Aorta (tissue), 5 donors: ENCODE results near the gene TMEM94. TPM values are rescaled to one million over a fixed set of nuclear protein-coding genes. Genes with fewer than 3 reads are reported as not detected.
A peak's percentile ranks its signal among the peaks of the same experiment; 100 is the strongest.

Experiments
- ATAC-seq: fragments of 200-7000 bp; cut with Tn5 transposase; one replicate; pipeline ENCODE4 v1.9.1; 2022; ENCODE audit warnings: moderate library complexity; ENCODE audit not compliant: low FRiP score
- DNase-seq, 2 donors: peaks; one replicate each; pipeline ENCODE4 v3.0.0-alpha.2; 2020
- H3K27ac ChIP-seq, 2 donors: one replicate each; pipeline ENCODE4 v1.5.1; 2013; ENCODE audit warnings: low read length in 2 of 2, mild to moderate bottlenecking in 2 of 2, moderate library complexity in 2 of 2, control low read depth in 1 of 2, inconsistent platforms in 1 of 2, low read depth in 1 of 2
- H3K27me3 ChIP-seq, 2 donors: one replicate each; pipeline ENCODE4 v1.6.1; 2013; ENCODE audit warnings: control low read depth in 1 of 2, low read length in 1 of 2, mild to moderate bottlenecking in 1 of 2, moderate library complexity in 1 of 2; ENCODE audit not compliant: insufficient read depth in 2 of 2, control insufficient read depth in 1 of 2
- H3K36me3 ChIP-seq, 2 donors: one replicate each; pipeline ENCODE4 v1.6.1; 2013; ENCODE audit warnings: control low read depth in 1 of 2, low read length in 1 of 2, mild to moderate bottlenecking in 1 of 2; ENCODE audit not compliant: insufficient read depth in 2 of 2, control insufficient read depth in 1 of 2
- H3K4me1 ChIP-seq, 2 donors: one replicate each; pipeline ENCODE4 v1.6.1; 2013; ENCODE audit warnings: low read length in 2 of 2, control low read depth in 1 of 2, mild to moderate bottlenecking in 1 of 2, moderate library complexity in 1 of 2; ENCODE audit not compliant: insufficient read depth in 2 of 2, control insufficient read depth in 1 of 2
- H3K4me3 ChIP-seq, 2 donors: one replicate each; pipeline ENCODE4 v1.5.1; 2013; ENCODE audit warnings: low read length in 2 of 2, control low read depth in 1 of 2, mild to moderate bottlenecking in 1 of 2
- H3K9me3 ChIP-seq: one replicate; pipeline ENCODE4 v1.6.1; 2013; ENCODE audit warnings: mild to moderate bottlenecking, low read length; ENCODE audit not compliant: control insufficient read depth
- WGBS, 2 donors: extraction: QIAGEN DNeasy Blood & Tissue Kit; methylation state at CpG; one replicate each; pipeline ENCODE4 v1.1.7; 2013; 5-methylcytosine and 5-hydroxymethylcytosine counted together
- intact Hi-C, 2 donors: fragments of 100-400 bp; cut with DNase I; formaldehyde crosslinking; loops; one replicate each; pipeline versions ENCODE4 v1.14.2 to v1.15.0; 2022
- polyA plus RNA-seq, 2 donors: library from polyadenylated mRNA; stranded (reverse); fragments of 200-250 nt; gene quantifications; one replicate each; pipeline ENCODE4 v1.2.3, GENCODE V29; 2013
- total RNA-seq, 2 donors: library from RNA; stranded (reverse); fragmentation: NEBNext Ultra II Directional; extraction: Animal tissue kit (Norgen Biotek cat#: 25700); gene quantifications; one replicate each; pipeline ENCODE4 v1.2.1, GENCODE V29; 2021
- donor health status: healthy with polysubstance abuse.
- donor health status: Bipolar disorder and iron deficiency.
- donor health status: DM: no; HTN: no; CAD: no.
- donor health status: DM: no; HTN: no; CAD: no.
- donor health status: DM: yes; HTN: yes; CAD: no.

Gene TMEM94
- total and polyA plus RNA-seq, 4 donors, result 19.5 to 74.8 (median 53.1) TPM

- H3K9me3 ChIP-seq, result no peaks in the 10 kb centered on the region
- intact Hi-C loops, result no loop called here
- no peak overlapping the region for H3K4me3 ChIP-seq
- no peaks in the 10 kb centered on the region for H3K27me3 ChIP-seq
- no peak for ATAC-seq
- no peak overlapping the region for H3K27ac ChIP-seq
- DNase-seq, result no peak
- H3K4me1 ChIP-seq, result peaks cover 0 to 3% of the 10 kb centered on the region in 2 donors
- H3K36me3 ChIP-seq, result peaks cover 0 to 5% of the 10 kb centered on the region in 2 donors
- 88 to 90% methylated on average over 20 of the region's 20 CpGs for WGBS, 2 donors
Observed at GRCh38 chr17:75506888-75507287, 50.5 kb downstream of the TMEM94 start.

DNA sequence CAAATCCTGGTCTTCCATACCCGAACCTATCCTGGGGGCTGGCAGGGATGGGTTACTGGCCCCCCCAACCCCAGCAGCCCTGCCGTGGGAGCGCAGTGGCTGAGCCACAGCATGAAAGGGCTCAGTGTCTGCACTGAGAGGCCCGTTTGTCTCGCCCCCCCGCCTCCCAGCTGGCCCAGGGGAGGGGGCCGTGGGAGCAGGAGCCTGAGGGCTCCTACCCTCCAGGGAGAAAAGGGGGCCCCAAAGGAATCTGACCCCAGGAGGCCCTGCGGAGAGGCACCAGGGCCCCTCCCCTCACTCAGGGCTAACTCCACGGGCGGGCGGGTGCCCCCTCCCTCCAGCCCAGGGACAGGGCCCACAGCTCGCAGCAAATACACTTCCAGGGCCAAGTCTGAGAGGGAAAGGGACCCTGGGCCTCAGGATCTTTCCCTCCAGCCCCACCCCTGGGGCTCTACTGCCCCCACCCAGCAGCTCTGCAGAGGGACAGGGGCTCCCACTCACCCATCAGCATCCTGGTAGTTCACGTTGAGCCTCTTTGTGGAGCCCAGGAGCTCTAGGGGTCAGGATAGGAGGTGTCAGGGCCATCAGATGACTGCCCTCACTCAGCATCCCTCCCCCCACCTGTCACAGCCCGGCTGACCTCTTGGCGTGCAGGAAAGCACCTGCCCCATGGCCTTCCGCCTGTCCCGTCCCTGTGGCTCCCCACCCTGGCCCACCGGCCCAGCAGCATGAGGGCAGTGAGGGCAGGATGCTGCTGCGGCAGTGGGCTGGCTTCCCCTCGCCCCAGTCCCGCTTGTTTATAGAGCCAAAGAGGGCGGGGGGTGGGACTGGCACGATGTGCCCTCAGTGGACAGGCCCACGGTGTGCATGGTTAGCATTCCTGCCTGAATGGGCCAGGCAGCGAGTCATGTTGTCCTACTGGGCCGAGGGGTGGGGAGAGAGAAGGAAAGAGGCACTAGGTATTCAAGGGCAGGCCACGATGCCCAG lies 51.6 kb downstream of the TMEM94 start:
- 52 to 65% methylated on average over 18 to 27 of the region's 27 CpGs for WGBS, 2 donors
- no peak for ATAC-seq
- Histone ChIP-seq H3K27ac (no peak overlapping the region), H3K9me3 (no peaks in the 10 kb centered on the region), H3K27me3 (no peaks in the 10 kb centered on the region), H3K4me3 (no peak overlapping the region), H3K4me1 (peaks cover 0 to 3% of the 10 kb centered on the region in 2 donors), H3K36me3 (peaks cover 0 to 5% of the 10 kb centered on the region in 2 donors)
- intact Hi-C loops, result no loop called here
- DNase-seq, result no peak

- H3K4me1 ChIP-seq, result peaks cover 2 to 3% of the 10 kb centered on the region in 2 donors
- ATAC-seq, result no peak
- no peaks in the 10 kb centered on the region for H3K9me3 ChIP-seq
- no peak overlapping the region for H3K4me3 ChIP-seq
- no peak overlapping the region for H3K27ac ChIP-seq
- peaks cover 0 to 5% of the 10 kb centered on the region in 2 donors for H3K36me3 ChIP-seq
- intact Hi-C loops, result no loop called here
- H3K27me3 ChIP-seq, result no peaks in the 10 kb centered on the region
- DNase-seq, result no peak
- 38 to 42% methylated on average over 5 of the region's 5 CpGs for WGBS, 2 donors
Observed at GRCh38 chr17:75508931-75509361, 52.5 kb downstream of the TMEM94 start.

DNA sequence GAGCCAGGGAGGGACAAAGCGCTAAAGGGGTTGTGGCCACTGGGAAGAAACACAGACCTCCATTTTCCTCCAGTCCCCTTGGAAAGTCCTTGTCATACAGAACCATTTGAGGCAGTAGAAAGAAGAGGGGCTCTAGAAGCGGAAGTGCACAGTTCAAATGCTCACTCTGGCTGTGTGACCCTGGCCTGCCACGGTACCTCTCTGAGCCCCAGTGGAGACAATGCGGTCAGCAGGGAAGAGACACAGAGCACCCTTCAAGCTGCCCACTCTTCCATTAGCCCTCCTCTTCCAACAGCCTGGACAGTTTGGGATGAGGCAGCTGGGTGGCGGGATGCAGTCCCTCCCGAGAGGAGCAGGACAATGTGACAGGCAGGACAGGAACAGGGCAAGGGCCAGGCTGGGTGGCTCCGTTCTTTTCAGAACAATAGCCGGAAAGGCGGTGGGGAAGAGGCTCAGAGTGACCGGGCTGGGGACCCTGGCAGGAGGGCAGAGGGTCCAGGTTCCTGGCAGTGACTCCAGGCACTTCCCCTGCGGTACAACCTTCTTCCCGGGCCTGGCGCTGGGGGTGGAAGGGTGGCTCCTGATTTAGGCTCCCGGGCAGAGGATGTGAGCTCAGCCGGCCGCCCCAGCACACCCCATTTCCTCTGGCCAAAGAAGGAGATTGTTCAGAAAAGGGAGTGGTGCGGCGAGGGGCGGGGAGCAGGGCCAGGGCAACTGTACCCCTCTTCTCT lies 53.3 kb downstream of the TMEM94 start:
- Histone ChIP-seq H3K4me1 (peaks cover 2 to 3% of the 10 kb centered on the region in 2 donors), H3K27ac (peak overlapping the region in 1 of 2 donors; percentile 7), H3K27me3 (no peaks in the 10 kb centered on the region), H3K36me3 (peaks cover 0 to 5% of the 10 kb centered on the region in 2 donors), H3K9me3 (no peaks in the 10 kb centered on the region), H3K4me3 (no peak overlapping the region)
- intact Hi-C loops, result loop anchor here in 1 of 2 donors (10.0 kb wide), 1 partner anchor 185 kb away; no protein-coding TSS in a partner anchor
- 68 to 71% methylated on average over 19 of the region's 19 CpGs for WGBS, 2 donors
- DNase-seq (no peak), ATAC-seq (peak; percentile 47)

- DNase-seq, result no peak
- no peak overlapping the region for H3K4me3 ChIP-seq
- 75 to 77% methylated on average over 4 of the region's 4 CpGs for WGBS, 2 donors
- no peak for ATAC-seq
- H3K36me3 ChIP-seq, result peaks cover 0 to 5% of the 10 kb centered on the region in 2 donors
- intact Hi-C loops, result loop anchor here in 1 of 2 donors (10.0 kb wide), 1 partner anchor 186 kb away; no protein-coding TSS in a partner anchor
- H3K27ac ChIP-seq, result no peak overlapping the region
- H3K4me1 ChIP-seq, result peaks cover 2 to 3% of the 10 kb centered on the region in 2 donors
- H3K27me3 ChIP-seq, result no peaks in the 10 kb centered on the region
- H3K9me3 ChIP-seq, result no peaks in the 10 kb centered on the region
Observed at GRCh38 chr17:75511270-75511609, 54.8 kb downstream of the TMEM94 start.

- peaks cover 0 to 2% of the 10 kb centered on the region in 2 donors for H3K36me3 ChIP-seq
- DNase-seq (no peak), ATAC-seq (no peak)
- peak overlapping the region in 1 of 2 donors; percentile 1 for H3K27ac ChIP-seq
- H3K4me3 ChIP-seq, result no peak overlapping the region
- H3K9me3 ChIP-seq, result no peaks in the 10 kb centered on the region
- 39% methylated on average over 13 of the region's 13 CpGs for WGBS, 2 donors
- intact Hi-C loops, result loop anchor here in 1 of 2 donors (10.0 kb wide), 1 partner anchor 187 kb away; no protein-coding TSS in a partner anchor
- H3K4me1 ChIP-seq, result peaks cover 2 to 3% of the 10 kb centered on the region in 2 donors
- no peaks in the 10 kb centered on the region for H3K27me3 ChIP-seq
Observed at GRCh38 chr17:75511610-75512575, 55.5 kb downstream of the TMEM94 start.

DNA sequence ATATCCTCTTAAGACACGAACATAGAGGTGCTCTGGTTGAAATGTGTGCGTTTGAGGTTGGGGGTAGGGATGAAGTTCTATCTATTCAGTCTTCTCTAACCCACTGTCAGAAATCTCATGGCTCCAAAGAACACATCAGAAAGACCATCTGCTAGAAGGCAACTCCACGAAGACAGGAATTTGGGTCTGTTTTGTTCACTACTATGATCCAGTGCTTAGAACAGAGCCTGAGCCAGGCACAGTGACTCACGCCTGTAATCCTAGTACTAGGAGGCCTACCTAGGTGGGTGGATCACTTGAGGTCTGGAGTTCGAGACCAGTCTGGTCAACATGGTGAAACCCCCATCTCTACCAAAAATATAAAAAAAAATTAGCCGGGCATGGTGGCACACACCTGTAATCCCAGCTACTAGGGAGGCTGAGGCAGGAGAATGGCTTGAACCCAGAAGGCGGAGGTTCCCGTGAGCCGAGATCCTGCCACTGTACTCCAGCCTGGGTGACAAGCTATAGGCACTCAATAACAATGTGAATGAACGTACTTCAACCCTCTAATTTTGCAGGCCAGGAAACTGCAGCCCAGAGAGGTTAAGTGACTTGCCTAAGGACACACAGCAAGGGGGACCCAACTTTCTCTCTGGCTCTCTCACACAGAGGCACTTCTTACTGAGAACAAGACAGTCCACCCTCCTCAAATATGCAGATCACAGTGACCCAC lies 56.6 kb downstream of the TMEM94 start:
- Histone ChIP-seq H3K9me3 (no peaks in the 10 kb centered on the region), H3K27me3 (no peaks in the 10 kb centered on the region), H3K27ac (no peak overlapping the region), H3K36me3 (no peaks in the 10 kb centered on the region), H3K4me3 (no peak overlapping the region), H3K4me1 (peaks cover 2 to 3% of the 10 kb centered on the region in 2 donors)
- no peak for DNase-seq
- no peak for ATAC-seq
- 46 to 47% methylated on average over 10 of the region's 10 CpGs for WGBS, 2 donors
- intact Hi-C loops, result loop anchor here in 1 of 2 donors (10.0 kb wide), 1 partner anchor 188 kb away; no protein-coding TSS in a partner anchor
